DOHH2 (cell line): ENCODE results near the gene BBC3.

ENCODE experiments used
- EZH2phosphoT487 ChIP-seq: fragments of 200-600 bp; sonication (generic); IDR thresholded peaks from 2 replicates; pipeline ENCODE4 v1.6.1; 2017; ENCODE audit warnings: borderline replicate concordance, mild to moderate bottlenecking, antibody characterized with exemption, low read length, moderate library complexity, mixed read lengths
- TF ChIP-seq, protein P1 (sequence below): fragments of 200-600 bp; sonication (generic); IDR thresholded peaks from one replicate; pipeline ENCODE4 v1.5.1; 2014; ENCODE audit warnings: antibody characterized with exemption, mild to moderate bottlenecking, low read depth, low read length; ENCODE audit not compliant: poor library complexity, severe bottlenecking

- TF ChIP-seq, protein P1, sequence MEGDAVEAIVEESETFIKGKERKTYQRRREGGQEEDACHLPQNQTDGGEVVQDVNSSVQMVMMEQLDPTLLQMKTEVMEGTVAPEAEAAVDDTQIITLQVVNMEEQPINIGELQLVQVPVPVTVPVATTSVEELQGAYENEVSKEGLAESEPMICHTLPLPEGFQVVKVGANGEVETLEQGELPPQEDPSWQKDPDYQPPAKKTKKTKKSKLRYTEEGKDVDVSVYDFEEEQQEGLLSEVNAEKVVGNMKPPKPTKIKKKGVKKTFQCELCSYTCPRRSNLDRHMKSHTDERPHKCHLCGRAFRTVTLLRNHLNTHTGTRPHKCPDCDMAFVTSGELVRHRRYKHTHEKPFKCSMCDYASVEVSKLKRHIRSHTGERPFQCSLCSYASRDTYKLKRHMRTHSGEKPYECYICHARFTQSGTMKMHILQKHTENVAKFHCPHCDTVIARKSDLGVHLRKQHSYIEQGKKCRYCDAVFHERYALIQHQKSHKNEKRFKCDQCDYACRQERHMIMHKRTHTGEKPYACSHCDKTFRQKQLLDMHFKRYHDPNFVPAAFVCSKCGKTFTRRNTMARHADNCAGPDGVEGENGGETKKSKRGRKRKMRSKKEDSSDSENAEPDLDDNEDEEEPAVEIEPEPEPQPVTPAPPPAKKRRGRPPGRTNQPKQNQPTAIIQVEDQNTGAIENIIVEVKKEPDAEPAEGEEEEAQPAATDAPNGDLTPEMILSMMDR, result peak; percentile 94
- no peak for TF ChIP-seq EZH2phosphoT487
These were observed 16.4 kb upstream of the BBC3 start for GRCh38 chr19:47247308-47247990.
